ENCODE measurements around the gene TSKS.

The TSKS gene

DNA sequence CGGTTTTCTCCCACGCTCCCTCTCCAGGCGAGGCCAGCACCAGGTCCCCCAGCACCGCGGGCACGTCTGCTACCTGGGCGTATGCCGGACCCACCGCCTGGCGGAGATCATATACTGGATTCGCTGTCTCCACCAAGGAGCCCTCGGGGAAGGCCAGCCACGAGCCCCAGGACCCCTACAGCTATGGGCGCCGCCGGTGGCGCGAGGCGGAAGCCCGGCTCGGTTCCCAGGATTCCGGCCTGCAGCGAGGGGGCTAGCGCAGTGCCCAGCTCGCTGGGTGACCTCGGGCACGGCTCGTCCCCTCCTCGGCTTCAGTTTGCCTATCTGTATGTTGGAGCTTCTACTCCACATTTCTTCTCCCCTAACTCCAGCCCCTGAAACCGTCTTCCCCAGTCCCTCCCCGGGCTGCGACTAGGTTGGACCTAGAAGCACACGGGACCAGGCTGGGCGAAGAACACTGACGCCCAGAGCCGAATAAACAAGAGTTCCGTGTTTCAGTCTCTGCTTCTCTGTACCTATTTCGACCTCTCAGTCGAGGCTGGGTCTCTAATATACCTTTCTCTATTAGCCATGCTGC is 72.9 kb downstream of the TSKS start:
- H3K27ac ChIP-seq = peak overlapping the region; percentile 87

More for the DNA sequence above, 72.9 kb downstream of the TSKS start:
- TF ChIP-seq ZFX (IDR thresholded peaks at IDR 0.05; ENCODE audit: borderline replicate concordance) = no peak
- TF ChIP-seq, protein P1, sequence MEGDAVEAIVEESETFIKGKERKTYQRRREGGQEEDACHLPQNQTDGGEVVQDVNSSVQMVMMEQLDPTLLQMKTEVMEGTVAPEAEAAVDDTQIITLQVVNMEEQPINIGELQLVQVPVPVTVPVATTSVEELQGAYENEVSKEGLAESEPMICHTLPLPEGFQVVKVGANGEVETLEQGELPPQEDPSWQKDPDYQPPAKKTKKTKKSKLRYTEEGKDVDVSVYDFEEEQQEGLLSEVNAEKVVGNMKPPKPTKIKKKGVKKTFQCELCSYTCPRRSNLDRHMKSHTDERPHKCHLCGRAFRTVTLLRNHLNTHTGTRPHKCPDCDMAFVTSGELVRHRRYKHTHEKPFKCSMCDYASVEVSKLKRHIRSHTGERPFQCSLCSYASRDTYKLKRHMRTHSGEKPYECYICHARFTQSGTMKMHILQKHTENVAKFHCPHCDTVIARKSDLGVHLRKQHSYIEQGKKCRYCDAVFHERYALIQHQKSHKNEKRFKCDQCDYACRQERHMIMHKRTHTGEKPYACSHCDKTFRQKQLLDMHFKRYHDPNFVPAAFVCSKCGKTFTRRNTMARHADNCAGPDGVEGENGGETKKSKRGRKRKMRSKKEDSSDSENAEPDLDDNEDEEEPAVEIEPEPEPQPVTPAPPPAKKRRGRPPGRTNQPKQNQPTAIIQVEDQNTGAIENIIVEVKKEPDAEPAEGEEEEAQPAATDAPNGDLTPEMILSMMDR (IDR thresholded peaks at IDR 0.05) = peak; percentile 69
